Bronchial epithelial cell (primary cell): ENCODE data around the gene TRABD2B. TPM values are rescaled to one million over a fixed set of nuclear protein-coding genes. Genes with fewer than 3 reads are reported as not detected.

Experiments used
- DNase-seq: peaks from one replicate; pipeline ENCODE4 v3.0.0-alpha.2; 2010; ENCODE audit warnings: low read depth
- FAIRE-seq: peaks from 2 replicates; lab custom pipeline; 2011; peaks lifted over from hg19 to GRCh38; lab: Jason Lieb, UNC
- H3K27me3 ChIP-seq: 2 replicates; pipeline ENCODE4 v1.5.1; 2011; ENCODE audit warnings: low read length; ENCODE audit not compliant: control insufficient read depth, insufficient read depth
- H3K36me3 ChIP-seq: 2 replicates; pipeline ENCODE4 v1.5.1; 2011; ENCODE audit warnings: low read length; ENCODE audit not compliant: control insufficient read depth, insufficient read depth
- H3K4me3 ChIP-seq: 2 replicates; pipeline ENCODE4 v1.5.1; 2011; ENCODE audit warnings: mild to moderate bottlenecking, low read depth, low read length, control low read depth
- total RNA-seq: library from RNA; depleted of rRNA; stranded (reverse); fragments of >200 nt; gene quantifications from 2 replicates; pipeline ENCODE4 v1.2.1, GENCODE V29; 2014
- TF ChIP-seq, protein P1 (sequence below): IDR thresholded peaks from 2 replicates; pipeline ENCODE4 v1.5.1; 2011; ENCODE audit warnings: mild to moderate bottlenecking, moderate library complexity, low read length, control low read depth, inconsistent platforms; ENCODE audit not compliant: insufficient read depth, severe bottlenecking

TRABD2B gene
- total RNA-seq, 1 donor from 2014 or later, result under 0.01 TPM

DNA sequence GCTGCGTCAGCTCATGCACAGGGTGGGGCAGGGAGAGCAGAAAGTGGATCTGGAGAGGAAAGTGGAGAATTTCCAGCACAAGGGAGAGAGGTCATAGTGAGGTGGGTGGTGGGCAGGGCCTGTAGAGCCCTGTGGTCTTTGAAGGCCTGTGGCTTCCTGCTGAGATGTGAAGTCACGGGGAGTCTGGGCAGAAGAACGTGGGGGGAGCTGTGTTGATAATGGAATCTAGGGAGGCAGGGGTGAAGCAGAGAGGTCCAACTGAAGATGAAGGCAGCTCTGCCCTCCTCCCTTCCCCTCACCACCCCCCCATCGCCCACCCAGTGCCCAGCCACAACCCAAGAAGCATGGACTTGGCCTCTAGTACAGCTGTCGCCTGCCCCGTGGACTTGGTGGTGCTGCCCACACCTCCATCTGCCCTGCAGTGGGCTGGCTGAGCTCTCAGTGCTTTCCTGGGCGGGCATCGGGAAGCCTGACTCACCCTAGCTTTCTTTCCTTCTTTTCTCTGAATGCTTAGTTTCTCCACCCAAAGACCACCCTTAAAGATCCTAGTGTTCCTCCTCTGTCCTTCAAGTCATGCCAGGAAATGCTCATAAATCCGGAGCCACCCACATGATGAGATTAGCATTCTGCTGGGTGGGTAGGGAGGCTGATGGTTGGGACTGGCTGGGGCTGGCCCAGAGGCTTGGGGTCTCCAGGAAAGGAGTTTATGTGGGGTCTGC is 186.1 kb downstream of the TRABD2B start:
- H3K36me3 ChIP-seq, result no peaks in the 10 kb centered on the region
- H3K27me3 ChIP-seq, result peaks cover 2% of the 10 kb centered on the region
- H3K4me3 ChIP-seq, result no peak overlapping the region
- TF ChIP-seq, protein P1, sequence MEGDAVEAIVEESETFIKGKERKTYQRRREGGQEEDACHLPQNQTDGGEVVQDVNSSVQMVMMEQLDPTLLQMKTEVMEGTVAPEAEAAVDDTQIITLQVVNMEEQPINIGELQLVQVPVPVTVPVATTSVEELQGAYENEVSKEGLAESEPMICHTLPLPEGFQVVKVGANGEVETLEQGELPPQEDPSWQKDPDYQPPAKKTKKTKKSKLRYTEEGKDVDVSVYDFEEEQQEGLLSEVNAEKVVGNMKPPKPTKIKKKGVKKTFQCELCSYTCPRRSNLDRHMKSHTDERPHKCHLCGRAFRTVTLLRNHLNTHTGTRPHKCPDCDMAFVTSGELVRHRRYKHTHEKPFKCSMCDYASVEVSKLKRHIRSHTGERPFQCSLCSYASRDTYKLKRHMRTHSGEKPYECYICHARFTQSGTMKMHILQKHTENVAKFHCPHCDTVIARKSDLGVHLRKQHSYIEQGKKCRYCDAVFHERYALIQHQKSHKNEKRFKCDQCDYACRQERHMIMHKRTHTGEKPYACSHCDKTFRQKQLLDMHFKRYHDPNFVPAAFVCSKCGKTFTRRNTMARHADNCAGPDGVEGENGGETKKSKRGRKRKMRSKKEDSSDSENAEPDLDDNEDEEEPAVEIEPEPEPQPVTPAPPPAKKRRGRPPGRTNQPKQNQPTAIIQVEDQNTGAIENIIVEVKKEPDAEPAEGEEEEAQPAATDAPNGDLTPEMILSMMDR, result no peak
- FAIRE-seq (no peak), DNase-seq (no peak)

DNA sequence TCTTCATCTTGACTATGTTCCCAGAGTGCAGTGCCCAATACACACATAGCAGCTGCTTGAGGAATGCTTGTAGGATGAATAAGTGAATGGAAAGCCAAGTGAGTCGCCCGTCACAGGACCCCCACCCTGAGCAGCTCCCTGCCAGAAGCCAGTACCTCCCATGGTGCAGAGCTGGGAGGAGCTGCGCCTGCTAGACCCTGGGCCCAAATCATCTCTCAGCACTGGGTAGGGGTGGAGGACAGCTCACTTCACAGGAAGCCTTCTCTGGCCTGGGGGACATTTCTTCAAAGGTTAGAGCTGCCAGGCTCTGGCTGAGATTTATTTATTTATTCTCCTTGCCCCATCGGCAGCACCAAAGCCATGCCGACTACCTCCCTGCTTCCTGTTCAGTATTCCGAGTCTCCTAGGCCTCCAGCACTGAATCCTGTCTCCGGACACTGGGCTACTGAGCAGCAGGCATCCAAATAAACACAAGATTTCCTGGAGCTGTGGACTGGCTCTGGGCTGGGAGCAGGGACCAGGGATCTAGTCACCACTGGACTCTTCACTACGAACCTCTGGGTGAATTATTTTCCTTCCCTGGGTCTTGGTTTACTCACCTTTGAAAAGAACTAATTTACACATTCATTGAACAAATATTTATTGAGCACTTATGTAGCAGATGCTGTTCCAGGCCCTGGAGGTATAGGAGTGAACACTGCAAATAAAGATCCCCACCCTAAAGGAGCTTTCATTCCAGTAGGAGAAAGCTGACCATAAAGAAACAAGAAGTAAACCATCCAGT is 187.7 kb downstream of the TRABD2B start:
- Histone ChIP-seq H3K4me3 (no peak overlapping the region), H3K36me3 (no peaks in the 10 kb centered on the region), H3K27me3 (no peaks in the 10 kb centered on the region)
- TF ChIP-seq, protein P1, result no peak
- FAIRE-seq, result no peak
- peak; percentile 49 for DNase-seq

DNA sequence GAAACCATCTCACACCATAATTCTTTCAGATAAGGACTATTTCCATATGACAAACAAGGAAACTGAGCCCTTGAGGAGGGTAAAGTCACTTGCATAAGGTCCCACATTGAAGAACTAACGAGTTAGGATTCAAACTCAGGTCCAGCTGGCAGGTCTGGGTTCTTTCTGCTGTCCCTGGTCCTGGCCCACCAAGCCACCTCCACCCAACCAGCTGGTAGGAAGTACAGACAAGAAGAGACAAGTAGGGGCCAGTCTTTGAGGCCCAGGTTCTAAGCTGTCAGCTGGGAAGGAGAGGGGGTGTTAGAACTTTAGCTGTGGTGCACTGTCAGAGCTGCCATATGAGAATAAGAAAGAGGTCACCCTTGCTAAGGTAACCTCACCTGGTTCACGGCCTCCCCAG is 188.6 kb downstream of the TRABD2B start:
- H3K36me3 ChIP-seq, result no peaks in the 10 kb centered on the region
- peak; percentile 56 for DNase-seq
- no peak overlapping the region for H3K4me3 ChIP-seq
- FAIRE-seq, result no peak
- TF ChIP-seq, protein P1, result no peak
- no peaks in the 10 kb centered on the region for H3K27me3 ChIP-seq

DNA sequence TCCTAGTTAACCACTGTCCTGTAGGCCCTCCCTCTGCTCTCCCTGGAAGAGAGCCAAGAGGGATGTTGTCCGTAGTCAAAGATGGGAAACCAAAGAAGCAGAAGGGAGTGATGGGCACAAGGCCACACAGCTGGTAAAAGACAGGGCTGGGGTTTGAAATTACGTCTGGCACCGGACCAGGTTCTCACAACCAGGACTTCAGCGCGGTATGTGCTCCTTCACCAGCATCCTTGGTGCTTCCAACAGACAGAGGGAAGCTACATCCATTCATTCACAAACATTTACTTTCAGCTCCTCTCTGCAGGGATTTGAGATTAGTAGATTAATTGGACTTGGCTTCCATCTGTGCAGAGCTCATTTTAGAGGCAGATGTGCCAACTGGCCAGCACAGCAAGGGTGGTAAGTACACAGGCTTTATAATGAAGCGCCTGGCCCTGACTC is 191.2 kb downstream of the TRABD2B start:
- Histone ChIP-seq H3K27me3 (no peaks in the 10 kb centered on the region), H3K36me3 (no peaks in the 10 kb centered on the region), H3K4me3 (no peak overlapping the region)
- TF ChIP-seq, protein P1, result no peak
- FAIRE-seq (no peak), DNase-seq (no peak)

DNA sequence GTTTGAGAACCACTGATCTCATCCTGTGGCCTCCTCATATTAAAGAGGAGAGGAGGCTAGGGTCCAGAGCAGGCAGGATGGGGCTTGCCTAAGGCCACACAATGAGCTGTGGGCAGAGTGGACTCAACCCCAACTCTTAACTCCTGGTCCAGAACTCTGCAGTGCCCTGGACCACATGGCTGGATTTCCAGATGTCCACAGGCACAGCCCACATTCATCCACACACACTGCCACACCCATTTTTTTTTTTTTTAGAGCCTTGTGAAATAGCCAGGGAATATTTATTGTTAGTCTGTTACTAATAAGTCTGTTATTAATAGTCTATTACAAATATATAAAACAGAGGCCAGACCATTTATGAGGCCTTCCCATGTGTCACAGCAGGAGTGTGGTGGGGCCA is 192.2 kb downstream of the TRABD2B start:
- Histone ChIP-seq H3K36me3 (no peaks in the 10 kb centered on the region), H3K27me3 (no peaks in the 10 kb centered on the region), H3K4me3 (no peak overlapping the region)
- TF ChIP-seq, protein P1, result no peak
- DNase-seq (no peak), FAIRE-seq (no peak)
